NB4 (cell line): ENCODE data around the gene CCDC9B.

ENCODE experiments used
- DNase-seq: peaks from one replicate; pipeline ENCODE4 v3.0.0; 2010; ENCODE audit warnings: low read depth
- H3K4me3 ChIP-seq: one replicate; pipeline ENCODE4 v1.5.1; 2011; ENCODE audit warnings: mild to moderate bottlenecking, low read depth, low read length, moderate library complexity
- MYC ChIP-seq: IDR thresholded peaks from 2 replicates; pipeline ENCODE4 v1.6.1; 2011; ENCODE audit warnings: low read depth, low read length
- POLR2A ChIP-seq: IDR thresholded peaks from 2 replicates; pipeline ENCODE4 v1.6.1; 2011; ENCODE audit warnings: mild to moderate bottlenecking; ENCODE audit not compliant: insufficient read length; ENCODE audit errors: extremely low read depth
- TF ChIP-seq, protein P1 (sequence below): IDR thresholded peaks from one replicate; pipeline ENCODE4 v1.5.1; 2012; ENCODE audit warnings: low read depth, low read length
- TF ChIP-seq, protein P2 (sequence below): IDR thresholded peaks from 2 replicates; pipeline ENCODE4 v1.6.1; 2011; ENCODE audit warnings: low read depth, low read length

CCDC9B gene

DNA sequence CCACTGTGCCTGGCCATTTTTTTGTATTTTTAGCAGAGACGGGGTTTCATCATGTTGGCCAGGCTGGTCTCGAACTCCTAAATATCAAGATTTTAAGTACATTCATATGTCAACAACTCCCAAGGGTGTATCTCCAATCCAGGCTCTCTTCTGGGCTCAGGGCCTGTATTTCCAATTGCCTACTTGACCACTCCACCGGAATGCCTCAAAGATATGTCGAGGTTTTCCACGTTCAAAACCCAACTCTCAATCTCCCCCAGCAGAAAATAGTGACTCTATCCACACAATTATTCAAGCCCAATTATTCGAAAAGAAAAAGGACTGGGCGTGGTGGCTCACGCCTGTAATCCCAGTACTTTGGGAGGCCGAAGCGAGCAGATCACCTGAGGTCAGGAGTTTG is 39.9 kb upstream of the CCDC9B start:
- DNase-seq, result no peak
- no peak overlapping the region for H3K4me3 ChIP-seq
- TF ChIP-seq MYC (no peak), POLR2A (no peak)
- TF ChIP-seq, protein P1, sequence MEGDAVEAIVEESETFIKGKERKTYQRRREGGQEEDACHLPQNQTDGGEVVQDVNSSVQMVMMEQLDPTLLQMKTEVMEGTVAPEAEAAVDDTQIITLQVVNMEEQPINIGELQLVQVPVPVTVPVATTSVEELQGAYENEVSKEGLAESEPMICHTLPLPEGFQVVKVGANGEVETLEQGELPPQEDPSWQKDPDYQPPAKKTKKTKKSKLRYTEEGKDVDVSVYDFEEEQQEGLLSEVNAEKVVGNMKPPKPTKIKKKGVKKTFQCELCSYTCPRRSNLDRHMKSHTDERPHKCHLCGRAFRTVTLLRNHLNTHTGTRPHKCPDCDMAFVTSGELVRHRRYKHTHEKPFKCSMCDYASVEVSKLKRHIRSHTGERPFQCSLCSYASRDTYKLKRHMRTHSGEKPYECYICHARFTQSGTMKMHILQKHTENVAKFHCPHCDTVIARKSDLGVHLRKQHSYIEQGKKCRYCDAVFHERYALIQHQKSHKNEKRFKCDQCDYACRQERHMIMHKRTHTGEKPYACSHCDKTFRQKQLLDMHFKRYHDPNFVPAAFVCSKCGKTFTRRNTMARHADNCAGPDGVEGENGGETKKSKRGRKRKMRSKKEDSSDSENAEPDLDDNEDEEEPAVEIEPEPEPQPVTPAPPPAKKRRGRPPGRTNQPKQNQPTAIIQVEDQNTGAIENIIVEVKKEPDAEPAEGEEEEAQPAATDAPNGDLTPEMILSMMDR, result no peak
- TF ChIP-seq, protein P2, sequence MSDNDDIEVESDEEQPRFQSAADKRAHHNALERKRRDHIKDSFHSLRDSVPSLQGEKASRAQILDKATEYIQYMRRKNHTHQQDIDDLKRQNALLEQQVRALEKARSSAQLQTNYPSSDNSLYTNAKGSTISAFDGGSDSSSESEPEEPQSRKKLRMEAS, result no peak

DNA sequence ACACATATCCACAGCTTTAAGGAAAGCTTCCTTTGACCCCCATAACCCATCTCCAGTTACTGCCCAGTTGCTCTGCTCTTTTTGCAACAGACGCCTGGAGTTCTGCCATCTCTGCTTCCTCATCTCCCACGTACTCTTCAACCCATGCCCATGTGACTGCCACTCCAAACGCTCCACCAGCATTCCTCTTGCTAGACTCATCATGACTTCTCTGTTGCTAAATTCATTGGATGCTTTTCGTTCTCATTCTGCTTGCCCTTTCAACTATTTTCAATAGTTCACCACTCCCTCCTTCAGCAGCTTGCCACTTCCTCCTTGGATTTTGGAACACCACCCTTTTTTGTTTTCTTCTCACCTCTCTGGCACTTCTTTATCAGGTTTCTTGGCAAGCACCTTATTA is 39.1 kb upstream of the CCDC9B start:
- no peak overlapping the region for H3K4me3 ChIP-seq
- DNase-seq, result no peak
- TF ChIP-seq POLR2A, result no peak
- TF ChIP-seq, protein P2, result no peak
- no peak for TF ChIP-seq MYC
- TF ChIP-seq, protein P1, result no peak

DNA sequence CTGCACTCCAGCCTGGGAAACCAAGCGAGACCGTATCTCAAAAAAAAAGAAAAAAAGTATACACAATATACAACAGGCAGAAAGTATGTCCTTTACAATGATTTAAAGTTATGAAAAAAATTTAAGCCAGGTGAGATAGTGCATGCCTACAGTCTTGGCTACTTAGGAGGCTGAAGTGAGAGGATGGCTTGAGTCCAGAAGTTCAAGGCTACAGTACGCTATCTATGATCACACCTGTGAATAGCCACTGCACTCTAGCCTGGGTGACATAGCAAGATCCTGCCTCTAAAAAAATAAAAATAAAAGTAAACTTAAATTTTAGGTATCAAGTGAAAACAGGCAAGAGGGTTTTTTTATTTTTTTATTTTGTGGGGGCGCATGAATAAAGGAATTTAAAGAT is 38.6 kb upstream of the CCDC9B start:
- TF ChIP-seq, protein P1, result no peak
- TF ChIP-seq, protein P2, result no peak
- TF ChIP-seq MYC (no peak), POLR2A (no peak)
- no peak for DNase-seq
- no peak overlapping the region for H3K4me3 ChIP-seq

DNA sequence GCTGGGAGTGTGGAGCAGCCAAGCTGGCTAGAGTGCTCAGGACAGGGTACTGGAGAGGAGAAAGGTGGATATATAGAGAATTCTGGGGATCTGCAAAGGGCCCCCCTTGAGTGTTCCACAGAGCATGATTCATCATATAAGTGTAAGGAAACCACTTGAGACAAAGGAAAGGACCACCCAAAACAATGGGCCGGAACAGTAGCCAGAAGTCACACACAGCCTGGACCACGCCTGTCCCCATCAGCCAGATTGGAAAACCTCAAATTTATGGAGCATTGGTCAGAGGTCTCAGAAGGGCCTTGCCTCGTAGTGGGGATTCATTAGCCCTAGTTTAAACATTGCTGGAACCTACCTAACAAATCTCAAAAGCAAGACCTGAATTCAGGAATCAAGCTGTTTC is 36.9 kb upstream of the CCDC9B start:
- no peak overlapping the region for H3K4me3 ChIP-seq

DNA sequence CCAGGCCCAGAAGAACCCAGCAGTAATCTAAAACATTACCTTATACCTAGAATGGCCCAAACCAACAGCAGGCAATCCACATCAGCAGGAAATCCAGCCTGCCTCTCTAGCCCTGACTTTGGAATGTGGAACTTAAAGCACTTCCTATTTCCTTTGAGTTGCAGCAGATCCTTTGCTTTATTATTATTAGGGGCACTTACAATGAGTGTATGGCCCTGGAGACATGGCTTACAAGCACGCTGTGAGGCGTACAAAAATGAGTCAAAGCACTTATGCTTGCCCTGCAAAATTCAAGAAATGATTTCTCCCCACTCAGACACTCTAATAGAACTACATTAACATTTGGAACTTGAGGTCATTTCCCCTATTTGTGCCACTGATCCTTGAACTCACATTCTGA is 32.2 kb upstream of the CCDC9B start:
- TF ChIP-seq MYC, result no peak
- no peak for TF ChIP-seq POLR2A
- TF ChIP-seq, protein P2, result no peak
- TF ChIP-seq, protein P1, result no peak
- H3K4me3 ChIP-seq, result no peak overlapping the region
- DNase-seq, result no peak

More for the DNA sequence above, 36.9 kb upstream of the CCDC9B start:
- DNase-seq, result no peak
- no peak for TF ChIP-seq POLR2A
- TF ChIP-seq, protein P1, result no peak
- TF ChIP-seq, protein P2, result no peak

DNA sequence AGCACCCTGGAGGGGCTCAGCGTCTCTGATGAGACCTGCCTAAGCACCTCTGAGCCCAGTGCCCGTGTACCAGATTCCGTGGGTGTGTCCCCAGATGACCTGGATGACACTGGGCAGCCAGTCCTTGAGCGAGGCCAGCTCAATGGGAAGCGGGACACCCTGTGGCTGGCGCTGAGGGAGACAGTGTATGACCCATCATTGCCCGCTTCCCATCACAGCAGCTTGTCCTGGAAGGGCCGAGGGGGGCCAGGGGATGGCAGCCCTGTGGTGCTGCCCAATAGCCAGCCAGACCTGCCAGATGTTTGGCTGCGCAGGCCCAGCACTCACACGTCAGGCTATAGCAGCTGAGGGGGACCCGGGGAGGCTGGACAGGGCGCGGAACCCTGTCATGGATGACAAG is 29.2 kb upstream of the CCDC9B start:
- TF ChIP-seq POLR2A, result no peak
- TF ChIP-seq, protein P2, result no peak
- TF ChIP-seq, protein P1, result no peak
- no peak for TF ChIP-seq MYC
- DNase-seq, result no peak
- no peak overlapping the region for H3K4me3 ChIP-seq
